ENCODE results near the gene DLL3.
"Not testable (repeated sequence)": the region's sequence is repeated elsewhere in the genome, so short reads cannot be mapped to it uniquely, and the experiment has no call there.

The DLL3 gene

DNA sequence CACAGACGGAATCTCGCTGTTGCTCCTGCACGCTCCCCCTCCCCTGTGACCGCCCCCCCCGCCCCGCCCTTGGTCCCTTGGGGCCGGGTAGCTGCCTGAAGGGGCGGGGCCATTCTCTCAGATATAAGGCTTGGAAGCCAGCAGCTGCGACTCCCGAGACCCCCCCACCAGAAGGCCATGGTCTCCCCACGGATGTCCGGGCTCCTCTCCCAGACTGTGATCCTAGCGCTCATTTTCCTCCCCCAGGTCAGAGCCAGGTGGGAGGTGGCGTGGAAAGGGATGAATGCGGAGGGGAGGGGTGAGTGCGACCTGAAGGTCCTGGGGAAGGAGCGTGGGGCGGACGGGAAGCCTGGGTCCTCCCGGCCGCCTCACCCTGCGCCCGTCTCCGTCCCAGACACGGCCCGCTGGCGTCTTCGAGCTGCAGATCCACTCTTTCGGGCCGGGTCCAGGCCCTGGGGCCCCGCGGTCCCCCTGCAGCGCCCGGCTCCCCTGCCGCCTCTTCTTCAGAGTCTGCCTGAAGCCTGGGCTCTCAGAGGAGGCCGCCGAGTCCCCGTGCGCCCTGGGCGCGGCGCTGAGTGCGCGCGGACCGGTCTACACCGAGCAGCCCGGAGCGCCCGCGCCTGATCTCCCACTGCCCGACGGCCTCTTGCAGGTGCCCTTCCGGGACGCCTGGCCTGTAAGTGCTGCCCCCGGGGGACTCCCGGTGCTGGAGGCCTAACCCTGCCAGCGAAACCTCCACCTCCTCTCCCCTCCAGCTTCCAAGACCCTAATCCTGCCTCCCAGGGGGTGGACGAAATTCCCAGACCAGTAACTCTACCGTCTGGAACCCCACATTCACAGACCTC lies at the start of gene DLL3:
Gene DLL3, plus strand, starts transcription at position 150 of the 845 bp plus-strand sequence. Its CDS starts 28 bp downstream, at position 178.
- DNase-seq (ENCODE audit: low read depth in 2 of 2) = no peak

GRCh38 chr19:39449116-39449797 lies 49.5 kb upstream of the DLL3 start:
- no peak for DNase-seq (ENCODE audit: low read depth in 2 of 2)

DNA sequence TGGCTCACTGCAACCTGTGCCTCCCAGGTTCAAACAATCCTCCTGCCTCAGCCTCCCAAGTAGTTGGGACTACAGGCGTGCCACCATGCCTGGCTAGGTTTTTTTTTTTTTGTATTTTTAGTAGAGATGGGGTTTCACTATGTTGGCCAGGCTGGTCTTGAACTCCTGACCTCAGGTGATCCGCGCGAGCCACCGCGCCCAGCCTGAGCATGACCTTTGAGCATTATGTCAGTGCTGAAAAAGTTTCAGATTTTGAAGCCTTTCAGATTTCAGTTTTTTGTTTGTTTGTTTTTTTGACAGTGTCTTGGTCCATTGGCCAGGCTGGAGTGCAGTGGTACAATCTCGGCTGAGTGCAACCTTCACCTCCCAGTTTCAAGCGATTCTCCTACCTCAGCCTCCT lies 47.5 kb upstream of the DLL3 start:
- not testable (repeated sequence) for DNase-seq (ENCODE audit: low read depth in 2 of 2)

DNA sequence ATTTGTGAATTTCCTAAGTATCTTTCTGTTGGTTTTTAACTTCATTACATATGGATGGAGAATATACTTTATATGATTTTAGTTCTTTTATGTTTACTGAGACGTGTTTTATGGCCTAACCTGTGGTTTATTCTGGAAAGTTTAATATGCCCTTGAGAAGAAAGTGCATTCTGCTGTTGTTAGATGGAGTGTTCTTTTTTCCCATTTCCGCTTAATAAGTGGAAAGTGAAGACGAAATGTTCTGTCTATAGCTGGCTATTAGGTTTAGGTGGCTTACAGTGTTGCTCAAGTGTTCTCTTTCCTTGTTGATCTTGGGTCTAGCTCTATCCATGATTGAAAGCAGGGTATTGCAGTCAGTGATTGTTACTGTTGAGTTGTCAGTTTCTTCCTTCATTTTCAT lies 35.3 kb upstream of the DLL3 start:
- DNase-seq (ENCODE audit: low read depth in 2 of 2) = no peak

DNA sequence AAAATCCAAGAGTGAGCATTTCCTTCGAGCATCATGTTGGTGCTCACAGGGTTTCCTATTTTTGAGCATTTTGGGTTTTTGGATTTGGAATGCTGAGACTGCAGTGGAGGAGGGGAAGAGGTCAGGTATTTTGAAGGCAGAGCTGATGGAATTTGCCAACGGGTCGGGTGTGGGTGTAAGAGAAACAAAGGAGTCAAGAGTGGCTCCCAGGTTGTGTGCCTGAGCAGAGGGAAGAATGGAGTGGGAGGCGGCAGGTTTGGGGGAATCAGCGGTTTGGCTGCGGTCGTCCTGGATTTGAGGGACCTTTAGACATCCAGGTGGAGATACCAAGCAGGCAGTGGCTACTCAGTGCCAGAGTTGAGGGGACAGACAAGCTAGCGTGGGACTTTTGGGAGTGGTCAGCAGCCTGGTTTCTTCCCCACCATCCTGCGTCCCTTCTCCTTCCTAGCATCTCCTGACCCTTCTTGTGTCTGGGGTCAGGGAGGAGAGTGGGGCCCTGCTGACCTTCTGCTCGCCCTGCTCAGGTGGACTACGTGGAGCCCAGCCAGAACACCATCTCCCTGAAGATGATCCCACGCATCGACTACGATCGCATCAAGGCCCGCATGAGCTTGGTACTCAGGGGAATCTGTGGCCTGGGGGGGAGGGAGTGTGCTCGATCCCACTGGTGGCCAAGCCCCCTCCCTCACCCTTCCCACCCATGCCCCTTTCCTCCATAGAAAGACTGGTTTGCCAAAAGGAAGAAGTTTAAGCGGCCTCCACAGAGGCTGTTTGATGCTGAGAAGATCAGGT lies 32.6 kb upstream of the DLL3 start:
- DNase-seq (ENCODE audit: low read depth in 2 of 2) = no peak

GRCh38 chr19:39467941-39468340 lies 30.8 kb upstream of the DLL3 start:
- no peak for DNase-seq (ENCODE audit: low read depth in 2 of 2)

DNA sequence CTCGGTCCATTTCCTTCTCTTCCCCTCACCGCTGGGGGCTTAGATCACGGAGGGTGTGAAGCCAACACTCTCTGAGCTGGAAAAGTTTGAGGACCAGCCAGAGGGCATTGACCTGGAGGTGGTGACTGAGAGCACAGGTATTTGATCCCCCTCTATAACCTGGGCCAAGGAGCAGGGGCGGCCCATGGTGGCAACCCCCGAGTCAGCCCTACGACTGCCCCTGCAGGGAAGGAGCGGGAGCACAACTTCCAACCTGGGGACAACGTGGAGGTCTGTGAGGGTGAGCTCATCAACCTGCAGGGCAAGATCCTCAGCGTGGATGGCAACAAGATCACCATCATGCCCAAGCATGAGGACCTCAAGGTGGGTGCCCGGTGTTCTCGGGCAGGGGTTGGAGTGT lies 29.7 kb upstream of the DLL3 start:
- no peak for DNase-seq (ENCODE audit: low read depth in 2 of 2)

- DNase-seq (ENCODE audit: low read depth in 2 of 2) = no peak
These were observed 29.2 kb upstream of the DLL3 start for GRCh38 chr19:39469567-39469966.

DNA sequence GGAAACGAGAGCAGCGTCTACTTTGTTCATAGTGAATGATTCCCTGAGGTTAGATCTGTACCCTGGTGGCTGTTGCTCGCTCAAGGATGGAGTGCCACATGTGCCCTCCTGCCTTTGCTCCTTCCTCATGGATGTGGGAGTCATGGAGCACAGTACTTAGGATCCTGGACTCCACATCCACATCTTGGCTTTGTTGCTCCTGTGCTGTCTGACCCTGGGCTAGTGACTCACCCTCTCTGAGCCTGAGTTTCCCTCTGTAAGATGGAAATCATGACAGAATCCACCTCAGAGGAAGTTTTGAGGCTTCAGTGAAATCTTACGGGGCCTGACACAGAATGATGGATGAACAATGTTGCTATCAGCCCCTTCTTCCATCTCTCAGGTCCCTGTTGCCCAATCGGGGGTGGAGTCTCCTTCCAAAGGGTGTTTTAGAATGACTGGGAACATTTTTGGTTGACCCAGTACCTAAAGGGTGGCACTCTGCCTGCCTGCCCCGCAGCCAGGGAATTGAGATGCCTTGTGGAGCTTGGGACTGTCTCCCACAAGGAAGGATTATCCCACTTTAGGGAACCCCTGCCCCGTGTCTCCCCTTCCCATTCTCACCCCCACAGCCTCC lies 27.9 kb upstream of the DLL3 start:
- DNase-seq (ENCODE audit: low read depth in 2 of 2) = no peak

- DNase-seq (ENCODE audit: low read depth in 2 of 2) = no peak
These were observed 26.8 kb upstream of the DLL3 start for GRCh38 chr19:39471756-39472536.

DNA sequence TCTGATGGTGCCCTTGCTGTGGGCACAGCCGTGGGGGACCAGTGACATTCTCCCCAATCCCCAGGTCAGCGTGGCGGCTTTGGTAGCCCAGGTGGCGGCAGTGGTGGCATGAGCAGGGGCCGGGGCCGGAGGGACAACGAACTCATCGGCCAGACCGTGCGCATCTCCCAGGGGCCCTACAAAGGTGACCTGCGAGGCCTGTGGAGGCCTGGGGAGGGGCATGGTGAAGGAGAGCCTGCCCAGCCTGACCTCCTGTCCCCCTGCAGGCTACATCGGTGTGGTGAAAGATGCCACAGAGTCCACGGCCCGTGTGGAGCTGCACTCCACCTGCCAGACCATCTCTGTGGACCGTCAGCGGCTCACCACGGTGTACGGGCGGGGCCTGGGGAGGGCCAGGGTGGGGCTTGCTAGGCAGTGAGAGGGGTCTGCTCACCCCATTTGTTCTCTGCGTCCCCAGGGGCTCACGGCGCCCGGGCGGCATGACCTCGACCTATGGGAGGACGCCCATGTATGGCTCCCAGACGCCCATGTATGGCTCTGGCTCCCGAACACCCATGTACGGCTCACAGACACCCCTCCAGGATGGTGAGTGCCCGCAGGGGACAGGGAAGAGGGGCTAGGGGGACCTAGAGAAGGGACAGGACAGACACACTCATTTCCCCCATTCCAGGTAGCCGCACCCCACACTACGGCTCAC lies 25.9 kb upstream of the DLL3 start:
- no peak for DNase-seq (ENCODE audit: low read depth in 2 of 2)

DNA sequence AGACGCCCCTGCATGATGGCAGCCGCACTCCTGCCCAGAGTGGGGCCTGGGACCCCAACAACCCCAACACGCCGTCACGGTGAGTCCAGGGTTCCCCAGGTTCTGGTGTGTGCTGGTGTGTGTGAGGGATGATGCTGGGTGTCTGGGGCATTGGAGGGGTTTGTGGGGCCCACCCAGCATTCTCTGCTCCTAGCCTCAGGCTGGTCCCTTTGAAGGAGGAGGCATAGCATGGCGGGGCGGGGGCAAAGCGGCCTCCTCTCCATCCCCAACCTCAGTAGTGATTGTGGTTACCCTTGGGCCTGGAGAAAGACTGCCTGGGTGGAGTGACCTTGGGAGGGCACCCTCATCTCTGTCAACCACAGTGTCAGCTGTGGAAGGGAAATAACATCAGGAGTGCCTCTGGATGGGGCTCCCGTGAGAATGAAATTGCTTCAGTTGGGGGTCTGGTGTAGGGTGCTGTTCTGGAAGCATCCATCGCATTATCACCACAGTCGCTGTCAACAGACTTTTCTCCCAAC lies 25.2 kb upstream of the DLL3 start:
- no peak for DNase-seq (ENCODE audit: low read depth in 2 of 2)

DNA sequence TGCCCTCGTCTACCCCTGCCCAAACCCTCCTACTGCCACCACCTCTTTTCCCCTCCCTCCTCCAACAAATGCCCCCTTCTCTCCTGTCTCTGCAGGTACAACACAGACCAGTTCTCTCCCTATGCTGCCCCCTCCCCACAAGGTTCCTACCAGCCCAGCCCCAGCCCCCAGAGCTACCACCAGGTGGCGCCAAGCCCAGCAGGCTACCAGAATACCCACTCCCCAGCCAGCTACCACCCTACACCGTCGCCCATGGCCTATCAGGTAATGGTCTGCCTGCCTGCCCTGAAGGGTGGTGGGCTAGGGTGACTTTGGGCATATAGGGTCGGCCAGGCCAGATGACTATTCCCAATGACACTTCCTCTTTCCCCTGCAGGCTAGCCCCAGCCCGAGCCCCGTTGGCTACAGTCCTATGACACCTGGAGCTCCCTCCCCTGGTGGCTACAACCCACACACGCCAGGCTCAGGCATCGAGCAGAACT lies 24.6 kb upstream of the DLL3 start:
- DNase-seq (ENCODE audit: low read depth in 2 of 2) = peak; percentile 49 to 58

- DNase-seq (ENCODE audit: low read depth in 2 of 2) = no peak
These were observed 23.0 kb upstream of the DLL3 start for GRCh38 chr19:39475748-39476147.

GRCh38 chr19:39479319-39479801 lies 19.4 kb upstream of the DLL3 start:
- DNase-seq (ENCODE audit: low read depth in 2 of 2) = not testable (repeated sequence)

DNA sequence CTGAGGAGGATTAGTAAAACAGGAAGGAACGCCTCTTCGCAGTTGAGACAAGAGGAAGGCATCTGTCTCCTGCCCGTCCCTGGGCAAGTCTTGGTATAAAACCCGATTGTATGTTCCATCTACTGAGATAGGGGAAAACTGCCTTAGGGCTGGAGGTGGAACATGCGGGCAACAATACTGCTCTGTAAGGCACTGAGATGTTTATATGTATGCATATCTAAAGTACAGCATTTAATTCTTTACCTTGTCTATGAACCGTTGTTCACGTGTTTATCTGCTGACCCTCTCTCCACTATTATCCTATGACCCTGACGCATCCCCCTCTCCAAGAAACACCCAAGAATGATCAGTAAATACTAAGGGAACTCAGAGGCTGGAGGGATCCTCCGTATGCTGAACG lies 18.8 kb upstream of the DLL3 start:
- no peak for DNase-seq (ENCODE audit: low read depth in 2 of 2)

- DNase-seq (ENCODE audit: low read depth in 2 of 2) = peak; percentile 92 to 96
These were observed 18.2 kb upstream of the DLL3 start, which contains the start of gene TIMM50 for GRCh38 chr19:39480337-39481228. Gene TIMM50 (plus strand): TSS chr19:39480838. CDS start chr19:39480854, 16 bp downstream.

DNA sequence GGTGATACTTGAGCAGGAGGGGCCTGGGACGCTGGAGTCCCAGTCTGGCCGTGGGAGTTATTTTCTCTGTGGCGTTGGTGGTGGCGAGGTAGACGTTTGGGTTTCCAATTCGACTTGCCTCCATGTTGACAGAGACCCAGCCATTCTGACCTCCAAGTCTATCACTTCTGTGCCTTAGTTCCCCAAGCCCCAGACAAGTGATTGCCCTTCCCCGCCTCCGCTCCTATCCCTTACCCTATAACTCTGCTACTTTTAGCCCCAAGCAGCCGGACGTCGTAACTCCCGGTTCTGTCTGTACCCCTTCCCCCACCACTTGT lies 17.6 kb upstream of the DLL3 start:
- DNase-seq (ENCODE audit: low read depth in 2 of 2) = no peak

- DNase-seq (ENCODE audit: low read depth in 2 of 2) = no peak
These were observed 17.1 kb upstream of the DLL3 start for GRCh38 chr19:39481676-39482075.

All from stimulated activated CD8-positive, alpha-beta memory T cell treated with anti-CD3 and anti-CD28 coated beads, Interleukin-2, amount 100 ng/mL, for 1 hour (primary cell).